GM12891 (cell line): ENCODE measurements around the gene HMHB1.

Experiments used
- POLR2A ChIP-seq: IDR thresholded peaks from 2 replicates; pipeline ENCODE4 v1.6.1; 2011; ENCODE audit warnings: low read depth, low read length, control low read depth
- POLR2AphosphoS5 ChIP-seq: IDR thresholded peaks from 2 replicates; pipeline ENCODE4 v1.6.1; 2011; ENCODE audit warnings: low read depth, low read length, control low read depth
- POU2F2 ChIP-seq: IDR thresholded peaks from 2 replicates; pipeline ENCODE4 v1.6.1; 2011; ENCODE audit warnings: low read depth, mild to moderate bottlenecking, control low read depth, low read length, moderate library complexity
- SPI1 ChIP-seq: IDR thresholded peaks from 2 replicates; pipeline ENCODE4 v1.6.1; 2011; ENCODE audit warnings: low read depth, low read length, control low read depth
- TAF1 ChIP-seq: IDR thresholded peaks from 2 replicates; pipeline ENCODE4 v1.6.1; 2011; ENCODE audit warnings: low read depth, low read length, control low read depth

DNA sequence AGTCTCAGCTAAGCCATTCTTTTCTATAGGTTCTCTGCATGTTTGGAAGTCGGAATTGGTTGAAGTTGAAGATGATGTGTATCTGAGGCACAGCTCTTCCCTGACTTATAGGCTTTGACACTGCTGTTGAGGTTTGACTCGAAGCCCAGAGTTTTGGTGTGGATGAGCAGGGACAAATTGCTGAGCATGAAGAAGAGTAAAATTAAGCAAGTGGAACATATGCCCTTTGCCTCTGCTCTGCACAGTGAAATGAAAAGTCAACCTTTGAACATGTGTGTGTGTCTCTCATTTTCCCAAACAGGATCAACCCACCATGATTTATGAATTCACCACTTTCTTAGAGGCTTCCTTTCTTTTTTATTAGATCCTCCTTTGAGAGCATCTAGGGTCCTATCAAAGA is 8.5 kb downstream of the HMHB1 start:
- TF ChIP-seq SPI1 (no peak), POLR2A (no peak), POLR2AphosphoS5 (no peak), TAF1 (no peak), POU2F2 (no peak)
